Neural cell (in vitro differentiated cells): ENCODE data around the gene RNASEH1. TPM values are rescaled to one million over a fixed set of nuclear protein-coding genes. Genes with fewer than 3 reads are reported as not detected.

Source experiments
- H2AFZ ChIP-seq: fragments of 200-600, 300-800 bp; sonication (generic), shearing (Covaris generic); 2 replicates; pipeline ENCODE4 v1.6.0; 2014; ENCODE audit warnings: low read depth, mild to moderate bottlenecking, antibody characterized with exemption, low read length, moderate library complexity
- H3F3A ChIP-seq: fragments of 200-600 bp; shearing (Covaris generic); 2 replicates; pipeline ENCODE4 v1.6.1; 2016; ENCODE audit warnings: mild to moderate bottlenecking, moderate library complexity, mixed read lengths, antibody characterized with exemption, low read length; ENCODE audit not compliant: insufficient read depth, poor library complexity, severe bottlenecking
- H3K27ac ChIP-seq: fragments of 200-600, 300-800 bp; sonication (generic), shearing (Covaris generic); 2 replicates; pipeline ENCODE4 v1.5.1; 2014; ENCODE audit warnings: mild to moderate bottlenecking, low read length, moderate library complexity
- H3K27me3 ChIP-seq: fragments of 300-800, 200-600 bp; sonication (generic), shearing (Covaris generic); 2 replicates; pipeline ENCODE4 v1.6.0; 2014; ENCODE audit warnings: mild to moderate bottlenecking, low read depth, low read length, moderate library complexity; ENCODE audit not compliant: insufficient read depth
- H3K36me3 ChIP-seq: fragments of 300-800, 200-600 bp; sonication (generic), shearing (Covaris generic); 2 replicates; pipeline ENCODE4 v1.5.1; 2014; ENCODE audit warnings: mild to moderate bottlenecking, antibody characterized with exemption, low read length, moderate library complexity; ENCODE audit not compliant: insufficient read depth
- H3K4me2 ChIP-seq: fragments of 300-800, 200-600 bp; sonication (generic), shearing (Covaris generic); 2 replicates; pipeline ENCODE4 v1.6.0; 2014; ENCODE audit warnings: mild to moderate bottlenecking, low read length
- H3K4me3 ChIP-seq: fragments of 300-800, 200-600 bp; sonication (generic), shearing (Covaris generic); 2 replicates; pipeline ENCODE4 v1.5.1; 2014; ENCODE audit warnings: mild to moderate bottlenecking, low read length, moderate library complexity
- H3K79me2 ChIP-seq: fragments of 200-600 bp; shearing (Covaris generic); replicated peaks from 2 replicates; pipeline ENCODE4 v1.6.0; 2014; ENCODE audit warnings: mild to moderate bottlenecking, low read length, moderate library complexity; ENCODE audit not compliant: insufficient read depth
- H3K9ac ChIP-seq: fragments of 300-800, 200-600 bp; sonication (generic), shearing (Covaris generic); 2 replicates; pipeline ENCODE4 v1.6.1; 2016; ENCODE audit warnings: mild to moderate bottlenecking, low read length, mixed read lengths
- H3K9me2 ChIP-seq: fragments of 200-600 bp; shearing (Covaris generic); 2 replicates; pipeline ENCODE4 v1.6.1; 2016; ENCODE audit warnings: mild to moderate bottlenecking, low read length, mixed read lengths; ENCODE audit not compliant: insufficient read depth
- H3K9me3 ChIP-seq: fragments of 200-600, 300-800 bp; sonication (generic), shearing (Covaris generic); 2 replicates; pipeline ENCODE4 v1.6.1; 2016; ENCODE audit warnings: mild to moderate bottlenecking, mixed run types, low read length, moderate library complexity, mixed read lengths
- H4K20me1 ChIP-seq: fragments of 200-600 bp; shearing (Covaris generic); 2 replicates; pipeline ENCODE4 v1.6.1; 2016; ENCODE audit warnings: mild to moderate bottlenecking, mixed run types; ENCODE audit not compliant: insufficient read depth
- CTCF ChIP-seq: fragments of 450-650 bp; IDR thresholded peaks from 2 replicates; pipeline ENCODE4 v1.5.1; 2014; ENCODE audit warnings: antibody characterized with exemption, mild to moderate bottlenecking, moderate library complexity; ENCODE audit not compliant: poor library complexity, severe bottlenecking
- EP300 ChIP-seq: fragments of 450-650 bp; conservative IDR thresholded peaks from 2 replicates; pipeline ENCODE4 v1.6.1; 2014; ENCODE audit warnings: antibody characterized with exemption, mild to moderate bottlenecking, moderate library complexity; ENCODE audit not compliant: poor library complexity, severe bottlenecking
- EZH2 ChIP-seq: fragments of 200-600, 300-800 bp; shearing (Covaris generic), sonication (generic); IDR thresholded peaks from 2 replicates; pipeline ENCODE4 v1.6.1; 2014; ENCODE audit warnings: antibody characterized with exemption, low read length, borderline replicate concordance, mild to moderate bottlenecking; ENCODE audit not compliant: insufficient read depth, poor library complexity, severe bottlenecking
- MXI1 ChIP-seq: fragments of 450-650 bp; conservative IDR thresholded peaks from 2 replicates; pipeline ENCODE4 v1.6.1; 2014; ENCODE audit warnings: antibody characterized with exemption, mild to moderate bottlenecking; ENCODE audit not compliant: poor library complexity, severe bottlenecking
- POLR2AphosphoS5 ChIP-seq: IDR thresholded peaks from 2 replicates; pipeline ENCODE4 v1.6.1; 2012
- RAD21 ChIP-seq: fragments of 450-650 bp; conservative IDR thresholded peaks from 2 replicates; pipeline ENCODE4 v1.6.1; 2014; ENCODE audit warnings: antibody characterized with exemption, mild to moderate bottlenecking, moderate library complexity
- REST ChIP-seq: IDR thresholded peaks from 2 replicates; pipeline ENCODE4 v1.6.1; 2012; ENCODE audit warnings: borderline replicate concordance
- SMC3 ChIP-seq: fragments of 450-650 bp; conservative IDR thresholded peaks from 2 replicates; pipeline ENCODE4 v1.6.1; 2014; ENCODE audit warnings: antibody characterized with exemption, mild to moderate bottlenecking, moderate library complexity; ENCODE audit not compliant: poor library complexity
- TAF1 ChIP-seq: IDR thresholded peaks from 2 replicates; pipeline ENCODE4 v1.6.1; 2012; ENCODE audit warnings: low read depth
- polyA plus RNA-seq: library from polyadenylated mRNA; depleted of rRNA; stranded (reverse); fragments of >200 nt; gene quantifications from 2 replicates; pipeline ENCODE4 v1.2.3, GENCODE V29; 2014

Gene RNASEH1
- polyA plus RNA-seq, 1 donor from 2014 or later = 23.4 TPM

- H3K27ac ChIP-seq = no peak overlapping the region
- no peak overlapping the region for H3K4me2 ChIP-seq
- H3K27me3 ChIP-seq = no peaks in the 10 kb centered on the region
- no peaks in the 10 kb centered on the region for H4K20me1 ChIP-seq
- H3F3A ChIP-seq = no peaks in the 10 kb centered on the region
- H3K36me3 ChIP-seq = no peaks in the 10 kb centered on the region
- no peak overlapping the region for H3K4me3 ChIP-seq
- no peaks in the 10 kb centered on the region for H3K9me2 ChIP-seq
- TF ChIP-seq EP300 = no peak
- TF ChIP-seq EZH2 = no peak
- TF ChIP-seq SMC3 = no peak
- TF ChIP-seq RAD21 = no peak
- TF ChIP-seq MXI1 = no peak
- no peak for TF ChIP-seq TAF1
- TF ChIP-seq CTCF = no peak
- no peak for TF ChIP-seq POLR2AphosphoS5
- no peak for TF ChIP-seq REST
- no peaks in the 10 kb centered on the region for H3K79me2 ChIP-seq
- no peak overlapping the region for H2AFZ ChIP-seq
- no peaks in the 10 kb centered on the region for H3K9me3 ChIP-seq
- H3K9ac ChIP-seq = no peak overlapping the region
These were observed 41.0 kb upstream of the RNASEH1 start for GRCh38 chr2:3598912-3599854.

GRCh38 chr2:3598197-3598910 lies 40.2 kb upstream of the RNASEH1 start:
- H3K27ac ChIP-seq = no peak overlapping the region
- H4K20me1 ChIP-seq = no peaks in the 10 kb centered on the region
- TF ChIP-seq REST (no peak), EP300 (no peak), RAD21 (no peak), EZH2 (no peak), MXI1 (no peak), SMC3 (no peak), POLR2AphosphoS5 (no peak)
- no peak overlapping the region for H3K4me3 ChIP-seq
- no peak overlapping the region for H3K4me2 ChIP-seq
- H3K79me2 ChIP-seq = no peaks in the 10 kb centered on the region
- no peaks in the 10 kb centered on the region for H3K36me3 ChIP-seq
- H2AFZ ChIP-seq = no peak overlapping the region
- no peak overlapping the region for H3K9ac ChIP-seq
- no peaks in the 10 kb centered on the region for H3K9me2 ChIP-seq
- H3K27me3 ChIP-seq = no peaks in the 10 kb centered on the region
- H3F3A ChIP-seq = no peaks in the 10 kb centered on the region
- H3K9me3 ChIP-seq = no peaks in the 10 kb centered on the region
